GDM1 (cell line): Measurements from ENCODE around the gene POLR2B.
"Not testable (repeated sequence)": the region's sequence is repeated elsewhere in the genome, so short reads cannot be mapped to it uniquely, and the experiment has no call there.

Experiments
- DNase-seq: peaks from one replicate; lab custom pipeline; 2025; lab: John Stamatoyannopoulos, UW

Gene POLR2B

DNA sequence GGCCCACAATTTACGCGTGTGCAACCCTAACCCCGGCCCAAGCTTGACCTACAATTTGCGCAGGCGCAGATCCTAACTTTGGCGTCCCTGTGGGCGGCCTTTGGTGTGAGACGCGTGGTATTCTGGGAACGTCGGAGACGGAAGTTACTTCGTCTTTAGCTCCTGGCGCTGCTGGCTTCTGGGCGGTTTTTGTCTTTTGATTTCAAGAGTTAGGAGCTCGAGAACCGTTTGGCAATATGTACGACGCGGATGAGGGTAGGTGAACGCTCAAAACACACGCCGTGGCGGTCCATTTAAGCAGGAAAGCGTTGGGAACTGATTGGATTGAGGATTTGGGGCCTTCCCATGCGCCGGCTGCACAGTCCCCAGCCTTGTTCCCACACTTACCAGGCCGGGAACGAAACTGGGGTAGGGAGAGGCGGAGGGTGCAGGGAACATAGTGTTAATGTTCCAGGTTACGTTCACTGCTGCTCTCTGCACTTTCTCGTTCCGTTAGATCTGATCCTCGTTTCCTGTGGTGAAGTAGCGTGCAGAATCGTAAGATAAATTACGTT, at the start of gene POLR2B:
Gene POLR2B (plus strand): TSS at position 147 of the 554 bp plus-strand sequence. CDS start 90 bp downstream, at position 237.
- peak; percentile 93 for DNase-seq

GRCh38 chr4:56930638-56931037, 48.1 kb upstream of the POLR2B start:
- DNase-seq: no peak

DNA sequence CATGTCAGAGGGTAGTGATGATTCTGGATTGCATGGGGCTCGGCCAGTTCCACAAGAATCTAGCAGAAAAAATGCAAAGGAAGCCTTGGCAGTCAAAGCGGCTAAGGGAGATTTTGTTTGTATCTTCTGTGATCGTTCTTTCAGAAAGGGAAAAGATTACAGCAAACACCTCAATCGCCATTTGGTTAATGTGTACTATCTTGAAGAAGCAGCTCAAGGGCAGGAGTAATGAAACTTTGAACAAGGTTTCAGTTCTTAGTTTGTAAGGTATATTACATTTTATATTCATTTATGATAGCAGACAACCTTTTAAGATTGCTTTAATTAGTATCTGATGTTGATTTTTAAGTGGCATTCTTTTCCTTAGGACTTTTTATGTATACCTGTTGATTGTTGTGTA, 46.8 kb upstream of the POLR2B start:
- DNase-seq: no peak

DNA sequence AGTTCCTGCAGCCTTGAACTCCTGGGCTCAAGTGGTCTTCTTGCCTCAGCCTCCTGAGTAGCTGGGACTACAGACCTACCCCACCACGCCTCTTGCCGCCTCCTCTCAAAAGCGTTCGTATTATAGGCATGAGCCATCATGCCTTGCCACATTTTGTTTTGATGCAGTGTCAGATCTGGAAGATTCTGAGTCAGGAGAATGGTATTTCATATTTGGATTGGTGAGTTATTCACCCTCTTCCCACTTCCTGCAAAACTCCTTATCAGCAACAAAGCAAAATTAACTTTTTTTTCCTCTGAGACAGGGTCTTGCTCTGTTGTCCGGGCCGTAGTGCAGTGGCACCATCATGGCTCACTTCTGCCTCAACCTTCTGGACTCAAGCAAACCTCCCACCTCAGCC, 41.4 kb upstream of the POLR2B start:
- DNase-seq: no peak

DNA sequence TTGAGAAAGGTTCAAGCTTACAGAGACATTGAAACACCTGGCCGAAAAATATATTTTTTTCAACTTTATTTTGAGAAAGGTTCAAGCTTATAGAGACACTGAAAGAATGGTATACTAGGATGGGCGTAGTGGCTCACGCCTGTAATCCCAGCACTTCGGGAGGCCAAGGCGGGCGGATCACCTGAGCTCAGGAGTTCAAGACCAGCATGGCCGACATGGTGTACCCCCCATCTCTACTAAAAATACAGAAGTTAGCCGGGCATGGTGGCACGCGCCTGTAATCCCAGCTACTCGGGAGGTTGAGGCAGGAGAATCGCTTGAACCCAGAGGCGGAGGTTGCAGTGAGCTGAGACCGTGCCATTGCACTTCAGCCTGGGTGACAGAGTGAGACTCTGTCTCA, 38.9 kb upstream of the POLR2B start:
- DNase-seq: not testable (repeated sequence)

DNA sequence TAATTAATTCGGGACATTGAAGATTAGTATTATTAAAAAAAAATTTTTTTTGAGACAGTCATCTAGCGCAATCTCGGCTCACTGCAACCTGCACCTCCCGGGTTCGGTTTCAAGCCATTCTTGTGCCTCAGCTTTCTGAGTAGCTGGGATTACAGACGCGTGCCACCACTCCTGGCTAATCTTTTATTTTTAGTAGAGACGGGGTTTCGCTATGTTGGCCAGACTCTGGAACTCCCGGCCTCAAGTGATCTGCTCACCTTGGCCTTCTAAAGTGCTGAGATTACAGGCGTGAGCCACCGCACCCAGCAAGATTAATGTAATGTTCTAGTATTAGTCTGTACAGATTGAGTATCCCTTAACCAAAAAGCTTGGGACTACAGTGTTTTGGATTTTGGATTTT, 38.3 kb upstream of the POLR2B start:
- DNase-seq: no peak

GRCh38 chr4:56940971-56941370, 37.7 kb upstream of the POLR2B start:
- DNase-seq: no peak

- DNase-seq: no peak
Observed at GRCh38 chr4:56941403-56941802, 37.3 kb upstream of the POLR2B start.

GRCh38 chr4:56953680-56954520, 24.8 kb upstream of the POLR2B start:
- no peak for DNase-seq

DNA sequence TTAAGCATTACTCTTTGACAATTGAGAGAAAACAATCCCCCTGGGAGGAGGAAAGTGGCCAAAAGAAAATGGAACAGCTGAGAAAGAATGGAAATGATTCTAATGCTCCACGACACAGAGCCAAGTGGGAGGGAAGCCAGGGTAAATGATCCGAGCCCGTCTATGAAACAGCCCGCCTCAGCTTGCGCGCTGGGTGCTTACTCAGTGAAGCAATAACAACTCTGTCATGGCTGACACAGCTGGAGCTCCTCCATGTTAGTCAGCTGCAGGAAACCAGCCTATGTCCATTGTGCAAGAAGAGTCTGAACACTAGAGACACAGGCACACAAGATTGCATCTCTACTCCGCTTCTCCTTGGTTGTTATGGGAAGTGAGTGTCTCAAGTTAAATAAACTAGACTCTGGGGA, 20.6 kb upstream of the POLR2B start:
- no peak for DNase-seq

DNA sequence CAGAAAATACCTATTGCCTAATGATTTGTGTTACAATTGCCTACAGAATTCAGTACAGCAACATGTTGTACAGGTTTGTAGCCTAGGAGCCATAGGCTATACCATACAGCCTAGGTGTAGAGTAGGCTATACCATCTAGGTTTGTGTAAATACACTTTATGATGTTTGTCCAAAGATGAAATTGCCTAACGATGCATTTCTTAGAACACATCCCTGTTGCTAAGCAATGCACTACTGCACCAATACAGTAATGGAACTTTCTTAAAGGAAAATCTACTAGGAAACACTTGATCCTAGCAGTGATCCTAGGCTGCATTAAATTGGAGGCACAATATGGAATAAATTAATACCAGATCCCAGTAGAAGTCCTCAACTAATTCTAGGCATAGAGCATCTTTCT, 19.6 kb upstream of the POLR2B start:
- DNase-seq: no peak

DNA sequence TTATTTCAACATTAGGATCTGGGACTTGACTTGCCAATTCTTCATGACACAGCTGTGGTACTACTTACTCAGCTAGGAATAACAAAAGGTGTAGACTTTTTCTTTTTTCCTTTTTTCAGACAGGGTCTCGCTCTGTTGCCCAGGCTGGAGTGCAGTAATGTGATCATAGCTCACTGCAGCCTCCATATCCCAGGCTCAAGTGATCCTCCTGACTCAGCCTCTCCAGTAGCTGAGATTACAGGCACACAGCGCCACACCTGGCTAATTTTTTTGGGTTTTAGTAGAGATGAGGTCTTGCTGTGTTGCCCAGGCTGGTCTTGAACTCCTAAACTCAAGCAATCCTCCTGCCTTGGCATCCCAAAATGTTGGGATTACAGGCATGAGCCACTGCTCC, 17.6 kb upstream of the POLR2B start:
- DNase-seq: no peak

DNA sequence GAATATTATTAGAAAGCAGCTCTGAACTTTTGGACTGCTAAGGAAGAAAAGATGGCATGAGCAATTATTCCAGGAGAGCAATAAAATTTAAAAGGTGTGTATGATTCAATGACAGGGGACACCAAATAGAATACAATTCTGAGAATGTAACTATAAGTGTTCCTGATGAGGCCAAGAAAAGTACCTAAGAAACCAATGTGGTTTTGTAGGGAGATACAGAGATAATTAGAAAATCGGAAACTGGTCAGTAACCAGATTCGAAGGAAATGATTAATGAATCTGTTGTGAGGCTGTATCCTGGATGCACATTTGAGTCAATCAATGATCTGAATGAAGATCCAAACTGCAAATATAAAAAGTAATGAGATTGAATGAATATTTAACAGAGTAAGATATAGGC, 7.3 kb upstream of the POLR2B start:
- no peak for DNase-seq

- DNase-seq: no peak
Observed at GRCh38 chr4:56972389-56972788, 6.3 kb upstream of the POLR2B start.

- DNase-seq: no peak
Observed at GRCh38 chr4:56972809-56973208, 5.9 kb upstream of the POLR2B start.

GRCh38 chr4:56973336-56973735, 5.4 kb upstream of the POLR2B start:
- DNase-seq: no peak

DNA sequence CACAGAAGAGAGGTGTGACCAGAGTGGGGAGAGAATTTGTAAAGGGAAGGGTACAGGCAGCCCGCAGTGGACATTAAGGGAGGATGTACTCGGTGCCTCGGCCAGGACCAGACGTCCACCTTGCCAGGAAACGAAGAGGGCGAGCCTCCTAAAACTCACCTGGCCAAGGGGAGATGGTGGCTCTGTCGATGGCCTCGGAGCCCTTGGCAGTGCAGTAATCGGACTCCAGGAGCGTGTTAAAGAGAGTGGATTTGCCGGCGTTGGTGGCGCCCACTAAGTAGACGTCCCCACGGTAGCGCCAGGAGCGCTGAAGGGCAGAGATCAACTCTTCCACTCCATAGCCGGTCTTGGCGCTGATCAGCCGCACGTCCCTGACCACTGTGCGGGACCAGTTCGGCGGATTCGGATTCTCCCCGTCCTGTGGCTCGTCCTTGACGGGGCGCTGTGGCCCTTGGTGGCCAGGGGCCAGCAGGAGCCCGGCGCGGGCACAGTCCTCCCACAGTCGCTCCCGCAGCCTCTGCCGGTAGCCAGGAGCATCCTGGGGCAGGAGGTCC, 2.3 kb upstream of the POLR2B start:
- DNase-seq: no peak

DNA sequence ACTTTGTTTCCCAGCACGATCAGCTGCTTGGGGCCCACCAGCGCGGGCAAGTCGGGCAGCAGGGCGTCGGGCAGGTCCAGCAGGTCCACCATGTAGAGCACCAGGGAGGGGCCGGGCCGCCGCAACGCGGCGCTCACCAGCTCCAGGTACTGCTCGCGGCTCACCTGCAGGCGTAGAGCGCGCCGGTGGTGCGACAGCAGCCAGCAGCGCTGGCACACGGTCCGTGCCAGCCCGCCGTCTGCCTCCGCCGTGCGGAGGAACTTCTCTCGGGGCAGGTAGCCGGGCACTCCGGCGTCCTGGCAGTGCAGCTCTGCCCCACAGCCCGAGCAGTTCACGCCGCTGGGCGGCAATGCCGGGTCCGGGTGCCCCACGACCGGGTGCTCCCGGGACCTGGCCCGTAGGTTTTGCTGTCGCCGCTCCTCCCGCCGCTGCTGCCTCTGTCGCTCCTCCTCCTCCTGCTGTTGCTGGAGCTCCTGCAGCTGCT, 1.8 kb upstream of the POLR2B start:
- DNase-seq: no peak

- DNase-seq: peak; percentile 99
Observed at GRCh38 chr4:56977321-56978012, 1.2 kb upstream of the POLR2B start, which contains the start of gene NOA1. Gene NOA1, minus strand, starts transcription at chr4:56977606. Its CDS starts 21 bp downstream, at chr4:56977585.

- DNase-seq: no peak
Observed at GRCh38 chr4:56979421-56980072, 851 bp downstream of the POLR2B start.

DNA sequence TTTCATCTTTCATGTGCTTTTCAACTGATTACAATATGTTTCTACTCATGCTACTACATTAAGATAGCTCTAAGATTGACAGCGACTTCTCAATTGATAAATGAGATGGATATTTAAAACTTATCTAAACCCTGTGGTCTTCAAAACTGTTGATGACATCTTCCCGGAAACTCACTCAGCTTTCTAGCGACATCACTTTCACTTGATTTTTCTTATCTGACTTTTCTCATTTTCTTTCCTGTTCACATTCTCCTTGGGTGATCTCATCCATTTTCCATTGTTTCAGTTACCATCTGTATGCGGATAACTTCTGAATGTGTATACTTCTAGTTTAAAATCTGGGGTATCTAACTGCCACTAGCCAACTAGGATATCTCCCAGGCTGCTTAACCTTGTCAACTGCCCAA, 3.1 kb downstream of the POLR2B start:
- no peak for DNase-seq

GRCh38 chr4:56986192-56986591, 7.5 kb downstream of the POLR2B start:
- DNase-seq: no peak
